Activated CD8-positive, alpha-beta T cell treated with anti-CD3 and anti-CD28 coated beads for 36 hours (primary cell): ENCODE data around the gene KLHL10. TPM values are rescaled to one million over a fixed set of nuclear protein-coding genes. Genes with fewer than 3 reads are reported as not detected.

Source experiments
- ATAC-seq: fragments of 200-7000 bp; cut with Tn5 transposase; one replicate; pipeline ENCODE4 v1.10.0; 2021; ENCODE audit warnings: mild to moderate bottlenecking, moderate library complexity
- CTCF ChIA-PET: fragments of 350-600 bp; sonication (Branson Sonifier 250); formaldehyde crosslinking; loops from one replicate; lab custom pipeline; 2021; ENCODE audit warnings: antibody characterized with exemption; lab: Charles Lee
- POLR2A ChIA-PET: fragments of 350-600 bp; sonication (Branson Sonifier 250); formaldehyde crosslinking; loops from one replicate; lab custom pipeline; 2021; ENCODE audit warnings: antibody characterized with exemption; lab: Charles Lee
- DNase-seq: peaks from one replicate; pipeline ENCODE4 v3.0.0-alpha.2; 2020
- H3K27ac Mint-ChIP-seq: one replicate; pipeline ENCODE4 v1.8.0; 2021; ENCODE audit warnings: mild to moderate bottlenecking, mixed read lengths
- H3K27me3 Mint-ChIP-seq: one replicate; pipeline ENCODE4 v1.8.0; 2021; ENCODE audit warnings: mixed read lengths
- H3K36me3 Mint-ChIP-seq: one replicate; pipeline ENCODE4 v1.8.0; 2021; ENCODE audit warnings: low read depth, mixed read lengths
- H3K4me1 Mint-ChIP-seq: one replicate; pipeline ENCODE4 v1.8.0; 2021; ENCODE audit warnings: low read depth, mixed read lengths
- H3K4me3 Mint-ChIP-seq: one replicate; pipeline ENCODE4 v1.8.0; 2021; ENCODE audit warnings: mild to moderate bottlenecking, moderate library complexity, mixed read lengths
- H3K9me3 Mint-ChIP-seq: one replicate; pipeline ENCODE4 v1.8.0; 2021; ENCODE audit warnings: mixed read lengths
- intact Hi-C: fragments of 100-400 bp; cut with micrococcal nuclease; formaldehyde crosslinking; loops from one replicate; pipeline ENCODE4 v1.10.0; 2022
- total RNA-seq, 2 experiments: library from RNA; stranded (reverse); gene quantifications; one replicate each; pipeline ENCODE4 v1.2.3, GENCODE V29; 2021
- TF ChIP-seq, protein P1 (sequence below): fragments of 200-600 bp; IDR thresholded peaks from one replicate; pipeline ENCODE4 v1.8.0; 2022; ENCODE audit warnings: antibody characterized with exemption, mild to moderate bottlenecking

Gene KLHL10
- total RNA-seq, 2 experiments from 2014 or later: 0.36 TPM; not detected in 1

DNA sequence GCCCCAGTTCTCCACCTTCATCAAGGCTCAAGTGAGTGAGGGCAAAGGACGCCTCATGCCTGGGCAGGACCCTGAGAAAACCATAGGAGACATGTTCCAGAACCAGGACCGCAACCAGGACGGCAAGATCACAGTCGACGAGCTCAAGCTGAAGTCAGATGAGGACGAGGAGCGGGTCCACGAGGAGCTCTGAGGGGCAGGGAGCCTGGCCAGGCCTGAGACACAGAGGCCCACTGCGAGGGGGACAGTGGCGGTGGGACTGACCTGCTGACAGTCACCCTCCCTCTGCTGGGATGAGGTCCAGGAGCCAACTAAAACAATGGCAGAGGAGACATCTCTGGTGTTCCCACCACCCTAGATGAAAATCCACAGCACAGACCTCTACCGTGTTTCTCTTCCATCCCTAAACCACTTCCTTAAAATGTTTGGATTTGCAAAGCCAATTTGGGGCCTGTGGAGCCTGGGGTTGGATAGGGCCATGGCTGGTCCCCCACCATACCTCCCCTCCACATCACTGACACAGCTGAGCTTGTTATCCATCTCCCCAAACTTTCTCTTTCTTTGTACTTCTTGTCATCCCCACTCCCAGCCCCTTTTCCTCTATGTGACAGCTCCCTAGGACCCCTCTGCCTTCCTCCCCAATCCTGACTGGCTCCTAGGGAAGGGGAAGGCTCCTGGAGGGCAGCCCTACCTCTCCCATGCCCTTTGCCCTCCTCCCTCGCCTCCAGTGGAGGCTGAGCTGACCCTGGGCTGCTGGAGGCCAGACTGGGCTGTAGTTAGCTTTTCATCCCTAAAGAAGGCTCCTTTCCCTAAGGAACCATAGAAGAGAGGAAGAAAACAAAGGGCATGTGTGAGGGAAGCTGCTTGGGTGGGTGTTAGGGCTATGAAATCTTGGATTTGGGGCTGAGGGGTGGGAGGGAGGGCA, 15.1 kb upstream of the KLHL10 start:
- H3K36me3 Mint-ChIP-seq: peaks cover 2% of the 10 kb centered on the region
- TF ChIP-seq, protein P1, sequence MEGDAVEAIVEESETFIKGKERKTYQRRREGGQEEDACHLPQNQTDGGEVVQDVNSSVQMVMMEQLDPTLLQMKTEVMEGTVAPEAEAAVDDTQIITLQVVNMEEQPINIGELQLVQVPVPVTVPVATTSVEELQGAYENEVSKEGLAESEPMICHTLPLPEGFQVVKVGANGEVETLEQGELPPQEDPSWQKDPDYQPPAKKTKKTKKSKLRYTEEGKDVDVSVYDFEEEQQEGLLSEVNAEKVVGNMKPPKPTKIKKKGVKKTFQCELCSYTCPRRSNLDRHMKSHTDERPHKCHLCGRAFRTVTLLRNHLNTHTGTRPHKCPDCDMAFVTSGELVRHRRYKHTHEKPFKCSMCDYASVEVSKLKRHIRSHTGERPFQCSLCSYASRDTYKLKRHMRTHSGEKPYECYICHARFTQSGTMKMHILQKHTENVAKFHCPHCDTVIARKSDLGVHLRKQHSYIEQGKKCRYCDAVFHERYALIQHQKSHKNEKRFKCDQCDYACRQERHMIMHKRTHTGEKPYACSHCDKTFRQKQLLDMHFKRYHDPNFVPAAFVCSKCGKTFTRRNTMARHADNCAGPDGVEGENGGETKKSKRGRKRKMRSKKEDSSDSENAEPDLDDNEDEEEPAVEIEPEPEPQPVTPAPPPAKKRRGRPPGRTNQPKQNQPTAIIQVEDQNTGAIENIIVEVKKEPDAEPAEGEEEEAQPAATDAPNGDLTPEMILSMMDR: no peak
- no peak for ATAC-seq
- H3K27ac Mint-ChIP-seq: no peak overlapping the region
- intact Hi-C loops: no loop called here
- no peaks in the 10 kb centered on the region for H3K9me3 Mint-ChIP-seq
- H3K27me3 Mint-ChIP-seq: no peaks in the 10 kb centered on the region
- H3K4me1 Mint-ChIP-seq: no peaks in the 10 kb centered on the region
- DNase-seq: no peak
- ChIA-PET POLR2A (interaction anchor here (0.6 to 2.1 kb wide), 2 partner anchors 11 to 141 kb away, joined by 4 to 5 read pairs; no protein-coding TSS in a partner anchor), CTCF (interaction anchor here (0.7 to 0.9 kb wide), 2 partner anchors 11 to 42 kb away, joined by 3 read pairs; partner anchors contain the start of genes KLHL11 and P3H4)
- no peak overlapping the region for H3K4me3 Mint-ChIP-seq

DNA sequence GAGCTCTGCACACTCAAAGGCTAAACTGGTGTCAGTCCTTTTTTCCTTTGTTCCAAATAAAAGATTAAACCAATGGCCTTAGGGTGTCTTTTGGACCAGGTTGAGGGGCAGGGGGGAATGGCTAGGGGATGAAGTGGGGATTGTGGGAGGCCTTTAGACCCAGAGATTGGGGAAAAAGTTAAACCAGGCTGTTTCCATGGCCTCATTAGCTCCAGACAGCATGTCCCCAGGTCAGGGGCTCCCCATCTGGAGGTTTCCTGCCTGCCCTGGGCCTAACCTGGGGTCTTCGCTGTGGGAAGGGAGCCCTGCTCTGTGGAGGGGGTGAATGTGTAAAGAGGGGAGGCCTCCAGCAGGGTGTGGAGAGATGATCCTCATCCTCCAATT, 14.5 kb upstream of the KLHL10 start:
- Mint-ChIP-seq H3K27me3 (no peaks in the 10 kb centered on the region), H3K4me1 (no peaks in the 10 kb centered on the region), H3K9me3 (no peaks in the 10 kb centered on the region), H3K36me3 (peaks cover 3% of the 10 kb centered on the region), H3K4me3 (no peak overlapping the region), H3K27ac (no peak overlapping the region)
- DNase-seq: no peak
- TF ChIP-seq, protein P1: no peak
- no peak for ATAC-seq
- CTCF ChIA-PET: interaction anchor here (0.7 kb wide), 1 partner anchor 42 kb away, joined by 3 read pairs; the partner anchor contains the start of gene KLHL11
- intact Hi-C loops: no loop called here
- POLR2A ChIA-PET: interaction anchor here (2.1 kb wide), 1 partner anchor 12 kb away, joined by 5 read pairs; no protein-coding TSS in a partner anchor

DNA sequence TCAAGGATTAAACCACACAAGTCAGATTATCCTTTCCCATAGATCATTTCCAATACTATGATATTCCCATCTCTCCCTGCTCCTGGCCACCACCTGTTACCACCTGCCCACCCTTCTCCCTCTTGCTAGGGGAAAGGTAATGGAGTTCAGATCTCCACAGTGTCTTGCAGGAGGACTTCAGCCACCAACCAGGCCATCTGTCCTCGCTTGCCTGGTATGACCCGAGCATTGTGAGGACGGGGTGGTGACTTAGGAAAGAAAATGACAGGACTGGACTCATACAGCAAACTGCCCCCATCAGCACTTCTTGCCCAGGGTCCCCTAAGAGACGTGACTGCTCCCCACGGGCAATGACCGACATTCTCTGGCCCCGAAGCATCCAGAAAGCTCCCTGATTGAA, 14.0 kb upstream of the KLHL10 start:
- POLR2A ChIA-PET: interaction anchor here (0.6 kb wide), 1 partner anchor 12 kb away, joined by 3 read pairs; the partner anchor contains the start of gene NT5C3B
- ATAC-seq: no peak
- Mint-ChIP-seq H3K4me3 (no peak overlapping the region), H3K27me3 (no peaks in the 10 kb centered on the region), H3K9me3 (no peaks in the 10 kb centered on the region), H3K4me1 (no peaks in the 10 kb centered on the region), H3K27ac (no peak overlapping the region), H3K36me3 (peaks cover 3% of the 10 kb centered on the region)
- DNase-seq: no peak
- intact Hi-C loops: no loop called here
- CTCF ChIA-PET: no interaction called here
- TF ChIP-seq, protein P1: no peak

DNA sequence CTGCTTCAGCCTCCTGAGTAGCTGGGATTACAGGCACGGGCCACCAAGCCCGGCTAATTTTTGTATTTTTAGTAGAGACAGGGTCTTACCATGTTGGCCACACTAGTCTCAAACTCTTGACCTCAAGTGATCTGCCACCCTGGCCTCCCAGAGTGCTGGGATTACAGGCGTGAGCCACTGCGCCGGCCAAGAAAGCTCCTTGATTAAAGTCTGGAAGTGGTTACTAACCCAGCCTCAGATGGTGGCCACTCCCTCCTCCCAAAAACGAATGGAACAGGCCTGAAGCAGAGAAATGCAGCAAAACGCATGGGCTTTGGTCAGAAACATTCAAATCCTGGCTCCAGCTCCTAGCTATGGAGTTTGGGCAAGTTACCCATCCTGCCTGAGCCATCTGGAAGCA, 13.5 kb upstream of the KLHL10 start:
- ChIA-PET POLR2A (interaction anchor here (0.6 kb wide), 2 partner anchors 12 to 133 kb away, joined by 3 read pairs; partner anchors contain the start of gene NT5C3B), CTCF (no interaction called here)
- DNase-seq (no peak), ATAC-seq (no peak)
- Mint-ChIP-seq H3K27me3 (no peaks in the 10 kb centered on the region), H3K36me3 (peaks cover 3% of the 10 kb centered on the region), H3K4me1 (no peaks in the 10 kb centered on the region), H3K4me3 (no peak overlapping the region), H3K9me3 (no peaks in the 10 kb centered on the region), H3K27ac (no peak overlapping the region)
- TF ChIP-seq, protein P1: no peak
- intact Hi-C loops: no loop called here
